Measurements from ENCODE around the gene LCE2D.

The LCE2D gene

GRCh38 chr1:152707860-152708259 is 44.7 kb downstream of the LCE2D start, which contains the start of gene LCE4A:
Gene LCE4A (plus strand): TSS chr1:152708160. CDS start chr1:152709076, 916 bp downstream.
- TF ChIP-seq CTCF (IDR thresholded peaks at IDR 0.05): no peak
- no peaks in the 10 kb centered on the region for H3K79me2 ChIP-seq

More at GRCh38 chr1:152707860-152708259, 44.7 kb downstream of the LCE2D start, which contains the start of gene LCE4A:
- Histone ChIP-seq H3K36me3 (ENCODE audit: control insufficient read depth, insufficient read depth, low read length) (no peaks in the 10 kb centered on the region), H3K4me3 (ENCODE audit: low read depth, low read length) (no peak within 1 kb of the TSS), H3K4me2 (ENCODE audit: low read length) (no peak within 1 kb of the TSS), H2AFZ (no peak within 1 kb of the TSS), H3K27ac (no peak within 1 kb of the TSS), H3K4me1 (no peaks in the 10 kb centered on the region), H3K9me3 (ENCODE audit: control insufficient read depth, low read length) (no peaks in the 10 kb centered on the region), H3K27me3 (ENCODE audit: control insufficient read depth, insufficient read depth, low read length) (no peaks in the 10 kb centered on the region), H3K9ac (no peak within 1 kb of the TSS)
